ENCODE measurements around the gene OSBPL7.

The OSBPL7 gene

DNA sequence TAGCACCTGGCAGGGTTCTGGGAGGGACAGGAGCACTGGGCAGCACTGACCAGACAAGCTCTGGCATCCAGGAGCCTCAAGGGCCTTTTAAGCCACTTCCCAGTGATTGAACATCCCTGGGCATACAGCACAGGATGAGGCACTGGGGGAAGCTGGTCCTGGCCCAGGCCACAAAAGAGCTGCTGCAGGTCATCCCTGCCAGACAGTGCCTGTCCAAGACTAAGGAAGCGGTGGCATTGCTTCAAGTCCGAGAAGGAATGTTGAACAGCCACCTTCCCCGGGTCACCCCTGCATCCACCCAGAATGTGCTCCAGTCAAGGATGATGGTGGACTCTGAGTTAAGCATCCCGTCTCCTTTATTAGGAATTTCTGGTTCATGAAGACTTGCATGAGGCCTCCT lies 1.2 kb upstream of the OSBPL7 start:
- DNase-seq, result no peak

- no peak for DNase-seq
Observed at GRCh38 chr17:47821031-47821423, 567 bp downstream of the OSBPL7 start.

GRCh38 chr17:47820033-47820789 lies 1.4 kb downstream of the OSBPL7 start:
- no peak for DNase-seq

- DNase-seq, result no peak
Observed at GRCh38 chr17:47819475-47819874, 2.1 kb downstream of the OSBPL7 start.

GRCh38 chr17:47818002-47818695 lies 3.4 kb downstream of the OSBPL7 start:
- DNase-seq, result no peak

GRCh38 chr17:47816947-47817346 lies 4.6 kb downstream of the OSBPL7 start:
- no peak for DNase-seq

- no peak for DNase-seq
Observed at GRCh38 chr17:47816111-47816735, 5.4 kb downstream of the OSBPL7 start.

- no peak for DNase-seq
Observed at GRCh38 chr17:47815106-47815918, 6.3 kb downstream of the OSBPL7 start.

GRCh38 chr17:47813512-47814031 lies 8.0 kb downstream of the OSBPL7 start:
- DNase-seq, result no peak

DNA sequence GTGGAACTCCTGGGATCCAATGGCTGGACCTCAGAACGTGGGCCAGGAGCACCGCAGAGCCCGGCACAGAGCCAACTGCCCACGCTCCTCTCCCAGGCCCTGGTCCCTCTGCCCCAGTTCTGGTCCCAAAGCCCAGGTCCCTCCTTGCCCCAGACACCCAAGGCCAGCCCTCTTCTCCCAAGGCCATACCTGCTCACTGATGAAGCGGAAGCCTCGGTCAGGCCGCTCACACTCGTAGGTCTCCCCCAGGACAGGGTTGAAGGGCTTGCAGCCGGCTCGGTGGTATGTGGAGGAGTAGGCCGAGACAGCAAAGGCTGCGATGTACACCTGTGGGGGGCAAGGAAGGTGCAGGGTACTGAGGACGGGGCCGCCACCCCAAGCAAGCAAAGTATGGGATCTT lies 8.5 kb downstream of the OSBPL7 start:
- no peak for DNase-seq

DNA sequence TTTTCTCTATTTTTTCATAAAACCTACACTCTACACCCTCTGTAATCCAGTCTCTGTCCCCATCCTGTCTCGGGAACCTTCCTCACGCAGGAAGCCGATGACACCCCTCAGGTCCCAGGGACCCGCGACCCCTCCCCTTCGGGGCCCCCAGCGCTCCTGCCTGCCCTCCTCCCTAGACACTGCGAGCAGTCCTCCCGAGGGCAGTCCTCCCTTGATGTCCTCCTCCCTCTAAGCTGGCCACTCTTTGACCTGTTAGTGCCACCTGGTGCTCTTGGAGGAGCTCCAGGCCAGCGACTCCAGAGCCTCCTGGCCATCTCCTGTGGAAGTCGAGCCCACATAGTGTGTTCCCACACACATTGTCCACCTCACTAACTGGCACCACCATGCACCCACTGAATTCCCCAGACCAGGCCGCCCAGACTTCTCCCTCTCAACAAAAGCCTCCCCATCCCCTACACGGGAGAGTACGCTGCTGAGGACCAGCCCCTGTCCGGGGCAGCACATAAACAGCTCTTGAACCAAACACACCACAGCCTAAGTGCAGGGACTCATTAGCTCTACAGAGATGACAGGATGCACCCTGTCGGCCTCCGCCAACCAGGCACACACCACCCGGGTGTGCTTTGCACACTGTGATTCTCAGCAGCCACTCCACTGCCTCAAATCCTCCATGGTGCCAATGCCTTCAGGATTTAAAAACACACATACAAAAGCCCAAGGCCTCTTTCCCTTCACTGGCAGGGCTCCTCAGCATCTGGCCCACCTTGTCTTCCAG lies 9.3 kb downstream of the OSBPL7 start:
- no peak for DNase-seq

GRCh38 chr17:47811709-47812108 lies 9.9 kb downstream of the OSBPL7 start:
- no peak for DNase-seq

DNA sequence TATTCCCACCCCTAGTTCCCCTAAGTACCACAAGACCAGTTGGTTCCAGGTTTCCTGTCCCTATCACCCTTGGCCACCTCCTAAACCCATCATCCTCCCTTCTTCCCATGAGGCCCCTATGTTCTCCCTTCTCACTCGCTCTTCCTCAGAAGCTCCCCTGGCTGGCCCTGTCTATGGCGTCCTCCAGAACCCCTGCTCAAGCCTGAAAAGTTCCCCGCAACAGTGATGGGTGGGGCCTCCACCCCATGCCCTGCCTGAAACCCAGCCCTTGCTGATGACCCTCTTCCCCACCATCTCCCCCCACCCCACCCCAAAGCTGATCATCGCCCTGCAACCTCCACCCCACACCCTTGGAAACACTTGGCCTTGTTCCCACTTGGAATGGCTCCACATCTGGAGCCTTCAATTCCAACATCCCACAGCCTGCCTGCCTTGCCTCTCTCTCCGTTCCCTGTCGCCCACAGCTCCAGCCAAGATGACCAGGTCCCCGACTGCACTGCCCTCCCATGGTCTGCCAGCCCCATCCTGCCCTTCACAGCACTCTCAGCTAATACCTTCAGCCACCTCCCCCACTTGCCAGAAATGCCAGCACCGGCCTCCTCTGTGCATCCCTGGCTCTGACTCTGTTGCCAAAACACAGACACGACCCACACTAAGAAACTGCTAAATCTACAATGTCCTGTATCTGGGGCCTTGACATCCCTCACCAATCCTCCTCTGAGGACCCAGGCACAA lies 10.5 kb downstream of the OSBPL7 start:
- no peak for DNase-seq

DNA sequence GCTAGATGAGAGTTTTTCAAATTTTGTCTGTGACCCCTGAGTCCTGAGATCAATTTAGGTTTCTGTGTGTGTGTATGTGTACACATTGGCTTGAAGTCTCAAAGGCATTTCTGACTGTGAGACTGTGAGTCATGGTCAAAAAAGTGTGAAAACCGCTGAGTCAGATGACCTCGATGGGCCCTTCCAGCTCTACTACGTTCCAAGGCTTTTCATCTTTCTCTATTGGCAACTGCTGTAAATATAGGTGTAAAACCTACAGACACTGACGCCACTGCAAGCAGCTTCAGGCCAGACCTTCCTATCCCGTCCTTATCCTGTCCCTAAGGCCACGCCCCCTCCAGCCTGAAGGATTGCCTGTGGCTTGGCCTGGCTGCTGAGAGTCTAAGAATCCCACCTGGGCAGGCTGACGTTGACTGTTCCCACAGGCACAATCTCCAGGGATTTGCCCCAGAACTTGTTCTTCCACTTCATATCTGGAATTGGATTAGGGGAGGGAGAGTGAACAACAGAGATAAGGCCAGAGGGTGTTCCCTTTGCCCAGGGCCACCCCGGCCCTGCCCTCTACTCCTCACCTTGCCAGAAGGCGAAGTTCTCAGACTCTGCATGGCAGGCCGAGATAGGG lies 11.3 kb downstream of the OSBPL7 start:
- DNase-seq, result no peak

DNA sequence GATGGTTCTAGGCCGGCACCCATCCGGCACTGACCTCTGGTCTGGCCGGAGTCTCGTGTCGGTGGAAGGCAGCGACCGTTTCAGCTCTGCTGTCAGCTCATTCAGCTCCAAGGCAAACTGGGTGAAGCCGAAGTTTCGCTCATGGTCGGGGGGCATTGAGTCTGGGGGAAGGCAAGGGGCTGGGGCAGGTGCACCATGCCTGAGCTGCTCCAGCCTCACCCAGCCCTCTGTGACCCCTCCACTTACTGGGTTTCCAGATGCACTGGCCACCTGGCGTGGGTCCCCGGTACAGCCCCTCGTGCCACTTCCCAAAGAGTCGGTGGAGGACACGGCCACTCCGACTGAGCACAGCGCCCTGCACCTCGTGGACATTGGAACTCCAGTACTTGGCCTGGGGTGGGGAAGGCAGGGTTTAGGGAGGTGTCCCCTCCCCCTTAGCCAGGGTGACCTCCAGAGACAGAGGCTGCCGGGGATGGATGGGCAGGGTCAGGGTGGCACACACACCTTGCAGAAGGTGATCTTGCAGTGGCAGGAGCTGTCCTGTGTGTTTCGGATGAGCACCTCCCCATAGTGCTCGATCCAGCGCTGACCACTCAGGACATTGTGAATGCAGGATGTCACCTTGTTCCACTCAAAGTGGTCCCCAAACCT lies 12.6 kb downstream of the OSBPL7 start:
- DNase-seq, result no peak

DNA sequence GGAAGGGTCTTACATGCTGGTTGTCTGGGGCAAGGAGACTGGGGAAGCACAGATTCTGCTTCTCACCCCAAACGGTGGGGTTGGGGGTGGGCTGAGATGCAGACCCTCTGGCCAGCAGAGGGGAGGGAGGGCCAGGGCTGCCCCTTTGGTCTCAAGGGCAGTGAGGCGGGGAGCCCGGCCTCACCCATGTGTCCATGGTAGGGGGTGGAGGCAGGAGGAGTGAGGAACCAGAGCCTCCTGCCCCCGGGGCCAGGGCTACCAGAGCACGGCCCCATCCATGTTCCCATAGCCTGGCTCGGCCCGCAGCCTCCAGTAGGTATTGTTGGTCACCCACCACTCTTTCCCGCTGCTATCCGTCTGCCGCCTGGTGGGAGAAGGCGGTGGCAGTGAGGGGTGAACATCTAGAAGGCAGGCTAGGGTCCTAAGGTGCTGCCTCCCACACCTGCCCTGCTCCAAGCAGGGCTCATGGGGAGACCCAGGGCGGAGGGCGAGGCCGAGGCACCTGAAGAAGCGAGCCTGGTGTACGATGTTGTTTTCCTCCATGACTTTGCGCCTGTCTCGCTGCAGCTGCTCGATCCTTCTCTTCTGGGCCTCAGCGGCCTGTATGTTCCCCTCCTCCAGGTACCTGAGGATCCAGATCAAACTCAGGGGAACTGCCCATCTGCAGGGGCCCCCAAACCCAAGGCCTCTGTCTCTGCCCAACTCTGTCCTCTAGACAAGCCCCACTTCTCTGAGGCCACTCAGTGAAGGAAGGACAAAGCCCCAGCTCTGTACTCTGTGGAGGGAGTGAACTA lies 13.4 kb downstream of the OSBPL7 start:
- no peak for DNase-seq

DNA sequence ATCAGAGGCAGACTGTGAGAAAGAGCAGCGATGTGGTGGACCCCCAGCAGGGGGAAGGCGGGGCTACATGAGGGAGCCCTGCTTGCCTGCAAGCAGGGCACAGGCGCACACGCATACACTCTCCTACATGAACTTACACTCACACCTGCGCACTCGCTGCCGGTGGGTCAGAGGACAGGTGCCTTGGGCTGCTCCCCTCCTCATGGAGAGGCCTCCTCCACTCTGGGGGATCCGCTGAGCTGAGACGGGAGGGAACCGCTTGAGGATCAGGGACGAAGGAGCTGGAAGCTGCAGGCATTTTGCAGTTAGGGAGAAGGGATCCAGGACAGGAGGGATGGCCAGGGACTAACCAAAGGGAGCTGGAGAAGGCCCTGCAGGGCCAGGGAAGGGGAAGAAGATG lies 14.2 kb downstream of the OSBPL7 start:
- no peak for DNase-seq

GRCh38 chr17:47806913-47807255 lies 14.7 kb downstream of the OSBPL7 start:
- DNase-seq, result no peak

GRCh38 chr17:47806026-47806912 lies 15.3 kb downstream of the OSBPL7 start:
- DNase-seq, result no peak

Data from NCI-H2227 treated with DMSO at 0.1 percent for 48 hours (cell line).